HG03439 (cell line): ENCODE results near the gene GP5.

ENCODE experiments used
- ATAC-seq: cut with Tn5 transposase; IDR thresholded peaks from one replicate; pipeline ENCODE4 v1.9.1; 2021; ENCODE audit warnings: mild to moderate bottlenecking, moderate library complexity; ENCODE audit not compliant: unreplicated experiment

The GP5 gene

DNA sequence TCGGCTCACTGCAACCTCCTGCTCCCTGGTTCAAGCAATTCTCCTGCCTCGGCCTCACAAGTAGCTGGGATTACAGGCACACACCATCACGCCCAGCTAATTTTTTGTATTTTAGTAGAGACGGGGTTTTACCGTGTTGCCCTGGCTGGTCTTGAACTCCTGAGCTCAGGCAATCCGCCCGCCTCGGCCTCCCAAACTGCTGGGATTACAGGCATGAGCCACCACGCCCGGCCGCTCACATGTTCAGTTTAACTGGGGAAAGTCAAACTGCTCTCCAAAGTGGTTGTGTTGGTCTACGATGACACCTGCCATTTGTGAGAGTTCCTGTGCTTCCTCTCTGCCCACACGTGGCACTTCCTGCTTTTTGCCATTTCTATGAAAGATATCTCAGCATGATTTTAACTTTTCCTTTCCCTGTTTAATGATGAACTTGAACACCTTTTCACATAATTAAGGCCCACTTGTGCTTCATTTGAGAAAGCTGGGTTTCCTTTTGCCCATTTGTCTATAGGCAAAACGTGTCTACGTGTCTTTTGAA, 877 bp upstream of the GP5 start:
- no peak for ATAC-seq

DNA sequence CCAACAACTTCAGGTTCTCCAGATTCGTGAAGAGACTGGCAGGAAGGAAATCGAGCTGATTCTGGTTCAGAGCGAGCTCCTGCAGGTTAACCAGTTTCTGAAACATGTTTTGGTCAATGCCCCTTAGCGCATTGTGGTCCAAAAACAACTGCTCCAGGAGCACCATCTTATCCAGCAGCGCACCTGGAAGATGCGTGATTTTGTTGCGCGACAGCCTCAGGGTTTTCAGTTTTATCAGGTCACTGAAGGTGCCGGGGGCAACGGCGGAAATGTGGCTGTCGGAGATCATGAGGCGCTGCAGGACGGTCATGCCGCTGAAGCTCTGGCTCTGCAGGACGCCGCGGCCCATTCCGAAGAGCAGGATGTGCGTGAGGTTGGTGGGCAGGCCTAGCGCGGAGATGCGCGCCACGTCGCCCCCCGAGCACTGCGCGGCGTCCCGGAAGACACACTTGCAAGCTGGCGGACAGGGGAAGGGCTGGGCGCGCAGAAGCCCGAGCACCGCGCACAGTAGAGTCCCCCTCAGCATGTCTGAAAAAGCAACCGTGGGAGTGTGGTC, 1.2 kb downstream of the GP5 start:
- no peak for ATAC-seq

DNA sequence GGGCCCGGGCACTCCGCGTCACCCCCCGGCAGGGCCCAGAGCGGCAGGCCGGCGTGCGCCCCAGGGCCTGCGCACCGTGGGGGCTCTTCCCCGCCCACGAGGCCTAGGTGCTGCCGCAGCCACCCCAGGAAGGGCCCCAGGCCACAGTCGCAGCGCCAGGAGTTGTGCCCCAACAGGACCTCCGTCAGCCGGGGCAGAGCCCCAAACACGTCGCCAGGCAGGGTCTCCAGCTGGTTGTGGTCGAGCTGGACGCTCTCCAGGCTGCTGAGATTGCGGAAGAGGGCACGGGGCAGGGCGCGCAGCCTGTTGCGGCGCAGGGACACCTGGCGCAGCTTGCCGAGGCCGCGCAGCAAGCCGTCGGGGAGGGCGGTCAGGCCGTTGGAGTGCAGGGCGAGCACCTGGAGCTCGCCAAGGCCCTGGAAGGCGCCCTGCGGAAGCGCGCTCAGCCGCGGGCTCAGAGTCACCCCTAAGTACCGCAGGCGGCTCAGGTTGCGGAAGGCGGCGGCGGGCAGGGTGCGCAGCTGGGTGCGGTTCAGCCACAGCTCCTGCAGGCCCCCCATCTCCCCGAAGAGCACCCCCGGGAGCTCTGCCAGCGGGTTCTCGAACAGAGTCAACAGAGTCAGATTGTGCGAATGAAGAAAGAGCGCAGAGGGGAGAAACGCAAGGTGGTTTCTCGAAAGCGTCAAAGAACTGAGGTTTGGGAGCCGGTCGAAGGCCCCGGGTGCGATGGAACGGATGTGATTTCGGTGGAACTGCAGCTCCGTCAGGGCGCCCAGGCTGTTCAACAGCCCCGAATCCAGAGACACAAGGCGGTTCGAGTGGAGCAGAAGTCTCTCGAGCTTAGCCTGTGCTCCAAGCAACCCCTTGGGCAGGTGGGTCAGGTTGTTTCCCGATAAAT, 2.0 kb downstream of the GP5 start:
- no peak for ATAC-seq

DNA sequence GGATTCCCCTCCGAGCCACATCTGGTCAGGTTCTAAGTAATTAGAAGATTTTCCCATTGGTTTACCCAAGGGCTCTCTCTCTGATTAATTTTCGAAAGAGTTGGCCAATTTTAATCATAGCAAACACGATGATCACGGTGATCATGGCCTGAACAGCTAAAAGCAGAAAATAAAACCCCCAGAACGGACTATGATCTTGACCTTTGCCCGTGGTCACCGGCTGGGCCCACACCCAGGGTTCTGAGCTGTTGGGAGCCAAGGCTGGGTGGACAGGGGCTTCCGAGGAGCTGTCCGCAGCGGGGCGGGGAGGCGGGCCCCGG, 2.6 kb downstream of the GP5 start:
- no peak for ATAC-seq

DNA sequence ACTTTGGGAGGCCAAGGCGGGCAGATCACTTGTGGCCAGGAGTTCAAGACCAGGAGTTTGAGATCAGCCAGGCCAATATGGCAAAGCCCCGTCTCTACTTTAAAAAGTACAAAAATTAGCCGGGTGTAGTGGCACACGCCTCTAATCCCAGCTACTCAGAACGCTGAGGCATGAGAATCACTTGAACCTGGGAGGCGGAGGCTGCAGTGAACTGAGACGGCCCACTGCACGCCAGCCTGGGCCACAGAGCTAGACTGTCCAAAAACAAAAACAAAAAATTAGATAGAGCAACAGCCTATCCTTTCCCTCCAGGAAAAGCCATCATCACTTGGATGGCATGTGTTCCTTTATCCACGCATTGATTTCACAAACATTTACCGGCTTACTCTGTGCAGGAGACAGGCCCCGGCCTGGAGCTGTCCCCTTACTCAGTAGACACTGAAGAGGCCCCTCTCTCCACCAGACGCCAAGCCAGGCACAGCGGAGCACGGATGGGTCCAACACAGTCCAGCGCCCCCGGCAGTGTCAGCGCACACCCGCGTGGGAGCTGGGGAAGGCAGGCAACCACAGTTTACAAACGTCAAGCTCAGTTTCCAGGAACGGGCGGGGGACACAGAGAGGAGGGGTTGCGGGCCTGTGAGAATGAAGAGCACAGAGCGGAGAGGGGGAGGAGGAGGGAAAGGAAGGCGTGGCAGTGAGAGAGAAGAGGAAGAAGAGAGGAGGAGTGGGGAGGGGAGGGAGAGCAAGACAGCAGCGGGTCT, 3.1 kb downstream of the GP5 start:
- ATAC-seq, result no peak

DNA sequence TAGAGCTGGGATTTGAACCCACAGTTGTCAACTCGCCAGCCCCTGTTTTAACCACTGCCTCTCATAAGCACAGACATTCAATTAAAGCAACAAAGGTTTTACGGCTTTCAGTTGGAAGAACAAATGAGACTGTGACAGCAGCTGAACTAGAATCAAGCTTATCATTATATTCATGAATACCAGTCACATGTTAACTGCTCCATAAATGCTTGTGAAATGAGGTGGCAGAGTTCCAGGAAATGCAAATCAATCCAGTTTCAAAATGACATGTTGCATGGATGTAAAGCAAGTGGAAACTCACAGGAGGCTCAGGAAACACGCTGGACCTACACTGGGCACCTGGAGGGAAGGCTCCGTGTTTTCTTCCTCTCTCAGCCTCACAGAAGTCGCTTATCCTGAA, 3.9 kb downstream of the GP5 start:
- ATAC-seq, result no peak

DNA sequence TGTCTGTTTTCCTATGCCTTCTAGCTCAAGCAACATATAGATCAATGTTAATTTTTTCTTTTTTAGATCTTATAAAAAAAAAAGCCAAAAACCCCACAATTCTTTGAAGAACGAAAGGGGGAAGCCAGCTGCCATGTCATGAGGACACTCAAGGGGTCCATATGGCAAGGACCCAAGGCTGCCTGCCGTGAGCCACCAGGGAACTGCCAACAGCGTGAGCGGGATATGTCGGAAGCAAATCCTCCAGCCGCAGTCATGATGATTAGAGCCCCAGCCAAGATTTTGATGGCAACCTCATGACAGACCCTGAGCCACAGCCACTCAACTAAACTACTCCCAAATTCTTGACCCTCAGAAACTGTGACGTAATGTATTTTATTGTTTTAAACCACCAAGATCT, 6.5 kb downstream of the GP5 start:
- no peak for ATAC-seq

DNA sequence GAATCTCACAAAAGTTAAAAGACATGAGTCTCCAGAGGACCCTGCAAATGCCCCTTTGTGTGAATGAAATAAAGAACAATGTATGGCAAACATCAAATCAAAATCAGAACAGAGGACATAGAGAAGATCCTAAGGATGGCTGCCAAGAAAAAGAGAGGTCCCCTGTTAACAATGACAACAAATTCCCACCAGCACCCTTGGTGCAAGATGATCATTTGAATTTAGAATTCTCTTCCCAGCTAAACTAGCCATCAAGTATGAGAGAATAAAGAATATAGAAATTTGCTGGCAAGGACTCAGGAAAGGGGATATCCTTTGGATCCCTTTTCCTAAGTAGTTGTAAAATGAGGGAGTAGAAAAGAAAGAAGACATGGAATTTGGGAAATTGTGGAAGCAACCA, 8.2 kb downstream of the GP5 start:
- ATAC-seq, result no peak

DNA sequence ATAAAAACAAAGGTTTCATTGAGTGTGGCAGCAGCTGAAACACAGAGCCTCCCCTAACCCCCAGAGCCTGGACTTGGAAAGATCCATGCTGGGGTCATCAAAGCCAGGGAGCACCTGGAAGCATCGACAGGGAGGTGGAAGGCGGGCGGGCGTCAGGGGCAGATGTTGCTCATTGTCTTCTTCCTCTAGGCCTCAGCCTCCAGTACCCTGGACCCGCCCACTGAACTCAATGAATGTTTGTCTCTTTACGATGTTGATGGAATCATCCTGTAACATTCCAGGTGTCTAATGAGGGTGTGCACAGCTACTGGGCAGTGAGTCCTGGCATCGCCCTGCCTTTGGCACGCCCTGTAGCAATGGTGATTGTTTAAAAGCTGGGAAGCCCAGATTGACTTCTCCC, 9.8 kb downstream of the GP5 start:
- no peak for ATAC-seq

DNA sequence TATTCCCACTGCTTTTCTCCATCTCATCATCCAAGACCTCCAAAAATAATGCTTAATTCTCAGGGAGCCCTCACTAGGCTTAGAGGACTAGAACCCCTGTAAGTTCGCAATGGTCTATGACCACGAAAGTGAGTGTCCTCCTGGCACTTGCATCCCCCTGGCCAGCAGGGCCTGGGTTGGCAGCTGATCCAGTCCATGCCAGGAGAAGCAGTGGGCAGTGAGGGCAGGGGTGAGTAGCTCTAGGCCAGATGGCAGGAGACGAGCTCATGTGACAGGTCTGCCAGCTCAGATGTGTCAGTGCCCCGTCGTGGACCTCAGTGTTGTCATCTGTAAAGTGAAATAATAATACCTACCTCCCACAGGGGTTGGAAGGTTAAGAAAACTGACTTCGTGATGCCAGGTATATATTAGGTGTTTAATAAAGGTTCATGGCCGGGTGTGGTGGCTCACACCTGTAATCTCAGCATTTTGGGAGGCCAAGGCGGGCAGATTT, 11.1 kb downstream of the GP5 start:
- ATAC-seq, result no peak

DNA sequence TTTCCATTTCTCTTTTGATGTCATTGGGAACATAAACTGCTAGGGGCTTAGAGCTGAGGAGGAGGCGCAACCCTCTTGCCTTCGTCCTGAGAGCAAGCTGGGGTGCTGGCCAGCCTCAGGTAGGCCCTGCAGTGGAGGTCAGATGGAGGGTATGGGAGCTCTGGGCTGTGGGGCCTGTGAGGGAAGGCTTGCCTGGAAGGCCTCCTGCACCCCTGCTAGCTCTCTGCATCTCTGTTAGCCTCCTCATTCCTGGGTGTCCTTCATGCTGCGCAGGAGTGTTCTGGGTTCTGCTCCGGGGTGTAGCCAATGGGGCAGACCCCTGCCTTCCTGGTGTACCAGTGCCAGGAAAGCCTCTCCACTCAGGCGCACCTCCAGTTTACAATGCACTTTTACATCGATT, 11.8 kb downstream of the GP5 start:
- no peak for ATAC-seq

DNA sequence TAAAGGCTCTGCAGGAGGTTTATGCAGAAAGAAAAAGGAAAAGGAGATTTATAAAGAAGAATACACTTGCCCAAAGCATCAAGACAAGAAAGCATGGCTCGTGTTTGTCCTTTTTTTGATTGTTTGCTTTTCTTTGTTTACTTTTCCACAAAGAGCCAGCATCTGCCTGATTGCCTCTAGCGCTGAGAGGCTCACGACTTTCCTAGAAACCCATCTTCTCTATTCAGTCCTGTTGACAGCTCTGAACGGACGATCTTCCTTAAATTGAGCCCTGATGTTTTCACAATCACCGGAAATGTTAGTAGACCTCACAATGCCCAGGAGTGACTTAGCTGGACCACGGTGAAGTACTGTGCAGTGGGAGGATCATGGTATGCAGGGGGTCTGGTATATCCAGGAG, 12.4 kb downstream of the GP5 start:
- no peak for ATAC-seq

DNA sequence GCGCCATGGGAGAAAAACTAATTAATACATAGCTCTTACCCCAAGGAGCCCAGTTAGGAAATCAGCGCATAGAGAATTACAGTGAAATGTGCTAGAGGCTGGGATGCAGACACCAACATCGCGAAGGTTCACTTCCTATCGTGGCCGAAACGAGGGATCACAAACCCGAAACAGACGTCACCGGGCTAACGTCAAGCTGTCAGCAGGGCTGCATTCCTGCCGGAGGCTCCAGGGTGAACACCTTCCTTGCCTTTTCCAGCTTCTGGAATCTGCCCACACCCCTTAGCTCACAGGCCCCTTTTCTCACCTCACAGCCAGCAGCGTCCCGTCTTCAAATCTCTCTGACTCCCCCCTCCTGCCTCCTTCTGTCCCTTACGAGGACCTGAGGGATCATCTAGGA, 13.0 kb downstream of the GP5 start:
- no peak for ATAC-seq

DNA sequence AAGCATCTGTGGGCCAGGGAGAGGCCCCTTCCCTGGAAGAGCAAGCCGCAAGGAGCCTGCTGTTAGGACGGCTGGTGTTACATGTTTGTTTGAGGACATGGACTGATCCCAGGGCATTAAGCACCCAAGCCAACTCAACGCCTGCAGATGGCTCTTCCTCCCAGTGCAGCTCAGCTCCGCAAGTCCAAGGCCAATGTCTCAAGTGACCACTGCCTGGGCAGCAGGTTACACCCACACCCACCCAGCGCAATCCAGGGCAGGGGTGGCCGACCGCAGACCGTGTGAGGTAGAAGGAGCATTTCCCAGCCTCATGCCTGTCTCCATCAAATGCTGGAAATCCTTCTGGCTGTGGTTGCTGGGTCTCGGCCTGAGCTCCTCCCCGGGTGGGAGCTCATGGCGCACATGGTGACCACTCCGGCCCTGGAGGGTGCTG, 14.5 kb downstream of the GP5 start:
- ATAC-seq, result no peak

DNA sequence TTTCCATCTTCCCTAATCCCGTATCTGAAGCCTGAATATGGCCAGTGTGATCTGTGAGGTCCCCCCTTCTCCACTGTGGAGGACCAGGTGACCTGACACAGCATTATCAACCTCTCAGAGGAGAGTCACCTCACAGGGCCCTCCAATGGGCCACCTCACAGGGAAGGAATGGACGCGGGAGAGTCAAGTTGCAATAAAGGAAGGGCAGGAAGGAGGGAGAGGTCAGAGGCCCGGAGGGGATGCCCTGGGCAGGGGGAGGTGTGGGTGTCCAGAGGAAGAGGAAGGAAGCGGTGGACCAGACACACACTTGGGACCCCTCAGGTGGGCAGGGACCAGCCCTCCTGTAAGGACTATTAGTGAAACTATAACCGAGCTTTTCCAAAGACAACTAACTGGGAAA, 14.9 kb downstream of the GP5 start:
- ATAC-seq, result no peak

DNA sequence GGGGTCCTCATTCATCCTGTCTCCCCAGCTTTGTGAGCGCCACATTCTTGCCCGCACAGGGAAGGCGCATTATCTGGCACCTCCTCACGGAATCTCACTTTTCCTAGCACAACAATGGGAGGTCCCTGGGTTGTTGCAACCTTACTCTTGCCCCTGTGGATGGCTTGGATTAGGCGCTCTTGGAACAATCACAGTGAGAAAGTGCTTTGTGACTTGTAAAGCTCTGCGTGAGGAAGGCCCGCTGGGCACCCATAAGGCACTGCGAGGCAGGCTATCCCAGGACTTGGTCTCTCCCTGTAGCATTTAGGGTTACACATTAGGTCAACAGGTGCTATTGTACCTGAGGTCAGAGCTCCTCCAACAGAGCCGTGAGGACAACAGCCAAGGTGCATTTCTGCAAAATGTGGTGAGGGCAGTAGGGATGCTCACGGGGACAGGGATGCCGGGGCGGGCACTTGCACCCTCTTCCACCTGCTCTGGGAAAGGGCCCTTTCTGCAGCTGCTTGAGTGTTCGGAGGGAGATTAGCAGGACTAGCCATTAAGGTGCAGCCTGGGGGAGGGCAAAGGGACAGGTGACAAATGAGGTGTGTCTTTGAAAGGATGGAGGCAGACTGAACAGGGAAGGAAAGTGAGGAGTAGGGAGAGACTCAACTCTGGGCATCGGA, 15.7 kb downstream of the GP5 start:
- no peak for ATAC-seq

DNA sequence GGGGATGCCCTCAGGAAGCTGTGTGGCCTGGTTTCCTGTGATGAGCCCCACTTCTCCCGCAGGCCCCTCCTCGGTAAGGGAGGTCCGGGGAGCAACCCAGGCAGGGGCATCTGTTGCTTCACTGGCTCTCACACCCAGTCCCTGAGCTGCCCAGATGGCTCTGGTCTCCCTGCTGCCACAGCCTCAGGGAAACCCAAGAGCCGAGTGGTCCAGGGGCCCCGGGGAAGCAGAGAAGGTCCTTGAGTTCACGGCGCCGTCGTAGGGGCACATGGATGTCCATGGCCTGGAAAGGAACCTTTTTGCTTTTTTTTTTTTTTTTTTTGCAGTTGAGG, 16.2 kb downstream of the GP5 start:
- ATAC-seq, result no peak

DNA sequence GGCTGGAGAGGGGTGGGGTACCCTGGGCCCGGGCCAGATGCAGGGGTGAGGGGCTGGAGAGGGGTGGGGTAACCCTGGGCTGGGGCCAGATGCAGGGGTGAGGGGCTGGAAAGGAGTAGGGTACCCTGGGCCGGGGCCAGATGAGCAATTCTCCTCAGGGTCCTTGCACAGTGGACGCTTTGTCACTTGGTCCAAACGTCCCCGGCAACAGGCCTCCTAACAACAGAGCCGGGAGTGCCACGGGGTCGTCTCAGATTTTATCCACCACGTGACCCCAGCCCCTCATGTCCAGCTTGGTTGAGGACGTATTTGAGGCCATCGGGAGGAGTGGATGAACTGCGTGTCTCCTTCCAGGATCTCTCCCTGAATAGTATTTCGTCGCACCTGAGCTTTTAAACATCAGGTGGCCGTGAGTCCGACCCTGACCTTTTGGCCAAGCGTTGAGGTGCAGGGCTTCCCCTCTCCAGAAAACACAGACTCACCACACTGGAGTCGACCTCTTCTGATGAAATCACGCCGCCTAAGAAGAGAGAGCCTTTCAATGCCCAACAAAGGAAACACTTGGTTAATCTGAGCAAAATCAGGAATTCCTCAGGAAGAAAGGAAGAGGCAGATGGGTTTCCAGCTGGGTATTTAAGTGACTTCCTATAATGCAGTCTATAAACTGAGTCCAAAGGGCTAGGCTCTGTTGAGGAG, 16.7 kb downstream of the GP5 start:
- no peak for ATAC-seq

DNA sequence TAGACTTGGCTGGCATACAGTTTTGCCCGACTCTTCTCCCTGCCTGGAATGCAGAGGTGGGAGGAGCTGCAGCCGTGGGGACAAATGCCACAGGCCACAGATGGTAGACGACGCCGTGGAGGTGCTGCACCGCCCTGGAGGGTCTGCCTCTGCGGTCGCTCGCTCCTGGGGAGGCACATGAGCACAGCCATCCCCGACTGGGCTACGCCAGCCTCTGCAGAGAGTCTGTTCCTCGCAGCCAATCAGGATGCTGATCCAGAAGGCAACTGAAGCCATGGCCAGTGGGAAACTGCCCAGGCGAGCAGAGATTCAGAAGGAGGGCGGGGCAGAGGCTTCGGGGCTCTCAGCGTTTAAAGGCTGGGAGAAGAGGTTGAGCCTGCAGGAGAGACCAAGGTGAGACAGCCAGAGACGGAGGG, 17.6 kb downstream of the GP5 start:
- ATAC-seq, result no peak

DNA sequence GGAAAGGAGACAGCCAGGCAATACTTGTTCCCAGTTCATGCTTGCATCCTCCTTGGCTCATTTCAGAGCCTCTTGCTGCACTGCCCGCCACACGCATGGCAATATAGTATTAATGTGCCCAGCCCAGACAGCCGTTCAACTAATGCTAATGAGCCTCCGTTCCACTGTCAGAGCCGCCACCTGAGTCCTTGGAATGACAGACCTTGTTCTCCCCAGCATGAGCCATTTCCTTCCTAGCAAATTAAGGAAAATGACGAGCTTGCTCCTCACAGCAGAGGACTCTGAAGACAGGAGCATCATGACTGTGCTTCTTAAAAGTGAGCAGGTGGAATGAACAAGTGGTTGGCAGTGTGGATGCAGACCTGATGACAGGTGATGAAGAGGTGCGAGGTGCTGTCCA, 18.7 kb downstream of the GP5 start:
- no peak for ATAC-seq

DNA sequence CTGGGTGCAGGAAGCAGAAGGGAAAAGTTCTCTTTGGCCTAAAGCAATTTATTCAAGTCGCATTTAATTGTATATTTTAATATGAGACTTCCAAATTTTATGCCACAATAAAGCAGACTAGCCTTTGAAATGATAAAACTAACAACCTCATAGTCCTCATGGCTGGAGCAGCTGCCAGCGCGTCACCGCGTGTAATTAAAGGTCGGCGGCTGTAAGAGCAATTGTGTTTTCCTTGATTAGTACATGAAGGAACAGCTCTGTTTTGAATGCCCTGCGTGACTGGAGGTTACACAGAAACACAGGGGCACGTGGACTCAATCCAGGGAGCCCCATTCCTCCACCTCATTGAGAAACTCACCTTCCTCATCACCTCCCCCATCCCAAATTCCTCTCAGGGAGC, 19.4 kb downstream of the GP5 start:
- ATAC-seq, result no peak
